IPS-15b (cell line): ENCODE results near the gene HAUS5.
"Not testable (repeated sequence)": the region's sequence is repeated elsewhere in the genome, so short reads cannot be mapped to it uniquely, and the experiment has no call there.

ENCODE experiments used
- H3K27me3 ChIP-seq: one replicate; pipeline ENCODE4 v1.6.1; 2013; ENCODE audit warnings: low read length; ENCODE audit not compliant: control insufficient read depth, insufficient read depth
- H3K36me3 ChIP-seq: one replicate; pipeline ENCODE4 v1.6.1; 2013; ENCODE audit warnings: low read length; ENCODE audit not compliant: control insufficient read depth, insufficient read depth
- H3K4me1 ChIP-seq: one replicate; pipeline ENCODE4 v1.6.1; 2013; ENCODE audit warnings: mild to moderate bottlenecking, low read length; ENCODE audit not compliant: control insufficient read depth, insufficient read depth
- H3K4me3 ChIP-seq: one replicate; pipeline ENCODE4 v1.5.1; 2013; ENCODE audit warnings: low read depth, low read length
- H3K9ac ChIP-seq: one replicate; pipeline ENCODE4 v1.6.1; 2013; ENCODE audit warnings: low read depth, mild to moderate bottlenecking, low read length
- H3K9me3 ChIP-seq: one replicate; pipeline ENCODE4 v1.6.1; 2013; ENCODE audit warnings: mild to moderate bottlenecking, low read length; ENCODE audit not compliant: control insufficient read depth, insufficient read depth

Gene HAUS5

DNA sequence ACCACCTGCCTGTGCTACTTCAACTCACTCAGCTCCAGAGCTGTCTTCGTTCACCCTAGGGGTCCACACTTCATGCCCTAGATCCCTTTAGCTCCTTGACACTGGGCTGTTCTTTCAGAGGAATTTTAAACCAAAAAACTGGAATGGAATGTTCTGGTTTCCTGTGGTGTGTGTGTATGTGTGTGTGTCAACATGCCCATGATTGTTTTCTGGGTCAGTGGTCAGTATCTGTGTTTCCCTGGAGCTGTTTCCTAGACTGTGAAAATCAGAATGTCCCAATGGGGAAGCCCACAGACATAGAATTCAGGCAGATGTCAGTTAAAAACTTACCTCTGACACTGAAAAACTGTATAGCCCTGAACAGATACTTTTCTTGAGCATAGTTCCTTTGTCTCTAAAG is 25.2 kb upstream of the HAUS5 start:
- peaks cover 19% of the 10 kb centered on the region for H3K27me3 ChIP-seq
- H3K4me3 ChIP-seq = no peak overlapping the region
- no peaks in the 10 kb centered on the region for H3K4me1 ChIP-seq
- H3K9me3 ChIP-seq = no peaks in the 10 kb centered on the region
- H3K36me3 ChIP-seq = no peaks in the 10 kb centered on the region
- H3K9ac ChIP-seq = no peak overlapping the region

GRCh38 chr19:35590875-35591274 is 21.7 kb upstream of the HAUS5 start:
- H3K4me3 ChIP-seq = no peak overlapping the region
- H3K4me1 ChIP-seq = no peaks in the 10 kb centered on the region
- H3K27me3 ChIP-seq = peaks cover 19% of the 10 kb centered on the region
- H3K9me3 ChIP-seq = no peaks in the 10 kb centered on the region
- H3K9ac ChIP-seq = no peak overlapping the region
- H3K36me3 ChIP-seq = no peaks in the 10 kb centered on the region

DNA sequence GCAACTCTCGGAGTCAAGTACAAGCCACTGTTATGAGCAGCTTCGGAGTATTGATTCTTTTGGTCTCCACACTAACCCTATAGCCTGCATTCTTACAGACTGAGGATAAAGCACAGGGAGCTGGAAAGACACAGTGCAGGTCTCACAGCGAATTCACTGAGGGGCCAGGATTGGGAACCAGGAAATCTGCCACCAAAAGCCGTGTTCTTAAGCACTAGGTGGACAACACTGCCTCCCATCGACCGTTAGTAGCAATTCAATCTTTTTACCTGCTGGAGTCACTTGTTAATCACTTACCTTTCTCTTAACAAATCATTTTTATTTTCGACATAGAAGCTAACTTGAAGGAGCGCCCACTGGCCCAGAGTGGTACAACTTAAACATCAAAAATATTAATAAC is 20.3 kb upstream of the HAUS5 start:
- no peaks in the 10 kb centered on the region for H3K4me1 ChIP-seq
- no peak overlapping the region for H3K9ac ChIP-seq
- peaks cover 14% of the 10 kb centered on the region for H3K27me3 ChIP-seq
- no peaks in the 10 kb centered on the region for H3K36me3 ChIP-seq
- H3K4me3 ChIP-seq = no peak overlapping the region
- H3K9me3 ChIP-seq = no peaks in the 10 kb centered on the region

GRCh38 chr19:35595026-35595425 is 17.5 kb upstream of the HAUS5 start:
- not testable (repeated sequence) for H3K27me3 ChIP-seq, H3K4me3 ChIP-seq, H3K9ac ChIP-seq, H3K4me1 ChIP-seq, H3K9me3 ChIP-seq, H3K36me3 ChIP-seq

- Histone ChIP-seq H3K4me1 (no peaks in the 10 kb centered on the region), H3K36me3 (no peaks in the 10 kb centered on the region), H3K4me3 (no peak overlapping the region), H3K27me3 (no peaks in the 10 kb centered on the region), H3K9me3 (no peaks in the 10 kb centered on the region), H3K9ac (no peak overlapping the region)
Measured at GRCh38 chr19:35595928-35596327, 16.6 kb upstream of the HAUS5 start.

DNA sequence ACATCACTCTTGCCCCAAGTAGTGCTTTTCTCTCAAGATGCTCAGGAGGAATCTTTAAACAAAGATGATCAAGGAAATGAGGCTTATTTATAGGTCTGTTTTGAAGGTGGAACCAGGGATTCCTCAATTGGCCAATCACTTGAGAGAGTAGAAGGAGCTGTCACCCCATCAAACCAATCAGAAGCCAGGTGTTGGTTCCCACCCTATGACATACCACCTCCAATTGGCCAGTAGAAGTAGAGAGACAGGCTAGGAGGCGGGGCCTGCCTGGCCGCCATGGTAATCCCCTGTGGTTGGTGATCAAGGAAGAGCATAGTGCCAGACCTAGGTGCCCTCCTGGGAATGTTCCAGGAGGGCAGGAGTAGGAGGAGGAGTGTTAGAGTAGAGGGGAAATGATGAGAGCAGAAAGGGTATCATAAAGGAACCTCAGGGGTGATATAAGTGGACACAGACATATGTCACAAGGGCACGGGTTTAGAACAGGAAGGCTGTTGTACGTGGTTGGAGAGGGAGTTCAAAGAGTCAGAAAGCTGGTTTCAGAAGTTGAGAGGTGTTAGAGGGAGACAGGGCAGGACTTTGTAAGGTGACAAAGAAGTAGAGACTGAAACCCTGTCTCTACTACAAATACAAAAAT is 16.1 kb upstream of the HAUS5 start:
- Histone ChIP-seq H3K36me3 (no peaks in the 10 kb centered on the region), H3K9me3 (no peaks in the 10 kb centered on the region), H3K4me1 (no peaks in the 10 kb centered on the region), H3K27me3 (no peaks in the 10 kb centered on the region), H3K9ac (no peak overlapping the region), H3K4me3 (no peak overlapping the region)

DNA sequence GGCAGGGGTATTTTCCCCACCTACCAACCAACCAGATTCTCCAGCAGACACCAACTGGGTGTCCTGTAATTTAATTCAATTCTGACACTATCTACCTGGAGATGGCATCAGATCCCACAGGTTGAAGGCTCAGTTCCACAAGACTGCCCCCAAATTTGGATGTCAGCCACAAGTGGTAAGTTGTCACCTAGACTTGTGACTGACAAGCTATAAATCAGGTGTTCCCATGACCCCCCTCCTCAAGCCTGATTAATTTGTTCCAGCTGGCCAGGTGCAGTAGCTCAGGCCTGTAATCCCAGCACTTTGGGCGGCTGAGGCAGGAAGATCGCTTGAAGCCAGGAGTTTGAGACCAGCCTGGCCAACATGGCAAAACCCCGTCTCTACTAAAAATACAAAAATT is 10.6 kb upstream of the HAUS5 start:
- Histone ChIP-seq H3K4me1 (no peaks in the 10 kb centered on the region), H3K4me3 (no peak overlapping the region), H3K9ac (no peak overlapping the region), H3K36me3 (no peaks in the 10 kb centered on the region), H3K27me3 (no peaks in the 10 kb centered on the region), H3K9me3 (no peaks in the 10 kb centered on the region)

- not testable (repeated sequence) for H3K9me3 ChIP-seq, H3K9ac ChIP-seq, H3K4me1 ChIP-seq, H3K27me3 ChIP-seq, H3K4me3 ChIP-seq, H3K36me3 ChIP-seq
Measured at GRCh38 chr19:35604436-35604835, 8.1 kb upstream of the HAUS5 start.

GRCh38 chr19:35607170-35607569 is 5.4 kb upstream of the HAUS5 start:
- not testable (repeated sequence) for H3K4me1 ChIP-seq, H3K36me3 ChIP-seq, H3K27me3 ChIP-seq, H3K4me3 ChIP-seq, H3K9ac ChIP-seq, H3K9me3 ChIP-seq

DNA sequence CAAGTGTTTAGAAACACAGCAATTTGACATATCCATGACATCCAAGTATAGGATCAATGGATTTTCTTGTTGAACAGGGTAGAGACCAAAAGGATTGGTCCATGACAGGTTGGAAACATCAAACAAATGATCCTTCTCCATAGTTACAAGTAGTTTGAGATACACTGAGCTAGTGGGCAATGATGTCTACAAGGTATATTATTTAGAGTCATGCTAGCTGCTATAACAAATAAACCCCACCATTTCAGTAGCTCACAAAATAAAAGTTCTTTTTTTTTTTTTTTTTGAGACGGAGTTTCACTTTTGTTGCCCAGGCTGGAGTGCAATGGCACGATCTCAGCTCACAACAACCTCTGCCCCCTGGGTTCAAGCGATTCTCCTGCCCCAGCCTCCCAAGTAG is 4.9 kb upstream of the HAUS5 start:
- Histone ChIP-seq H3K36me3 (no peaks in the 10 kb centered on the region), H3K9ac (no peak overlapping the region), H3K27me3 (peaks cover 5% of the 10 kb centered on the region), H3K4me3 (no peak overlapping the region), H3K4me1 (no peaks in the 10 kb centered on the region), H3K9me3 (no peaks in the 10 kb centered on the region)

GRCh38 chr19:35608251-35608650 is 4.3 kb upstream of the HAUS5 start:
- no peaks in the 10 kb centered on the region for H3K36me3 ChIP-seq
- H3K9me3 ChIP-seq = no peaks in the 10 kb centered on the region
- no peak overlapping the region for H3K4me3 ChIP-seq
- no peak overlapping the region for H3K9ac ChIP-seq
- peaks cover 5% of the 10 kb centered on the region for H3K27me3 ChIP-seq
- H3K4me1 ChIP-seq = no peaks in the 10 kb centered on the region

DNA sequence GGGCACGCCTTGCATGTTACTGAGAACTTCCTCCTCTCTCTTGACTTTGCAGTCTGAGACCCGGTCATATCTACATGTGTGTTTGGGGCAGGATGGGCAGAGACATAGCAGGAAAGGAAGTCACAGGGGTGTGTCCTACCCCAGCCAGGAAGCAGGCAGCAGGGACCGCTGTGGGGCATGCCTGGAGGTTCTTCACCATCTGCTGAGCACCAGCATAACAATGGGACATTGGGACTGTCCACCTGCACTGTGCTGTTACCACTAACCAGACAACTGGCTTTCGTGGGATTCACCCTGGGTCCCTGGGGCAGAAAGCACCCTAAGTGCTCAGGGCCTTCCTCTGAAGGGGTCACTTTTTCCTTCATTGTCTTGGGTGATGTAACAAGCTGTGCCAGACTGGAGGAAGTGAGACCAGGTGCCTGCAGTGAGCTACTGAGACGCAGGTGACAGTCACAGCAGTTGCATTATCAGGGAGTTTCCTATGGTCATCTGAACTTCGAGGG is 2.6 kb upstream of the HAUS5 start:
- Histone ChIP-seq H3K4me1 (no peaks in the 10 kb centered on the region), H3K27me3 (peaks cover 5% of the 10 kb centered on the region), H3K9ac (no peak overlapping the region), H3K9me3 (no peaks in the 10 kb centered on the region), H3K36me3 (peaks cover 4% of the 10 kb centered on the region), H3K4me3 (no peak overlapping the region)
